NCI-H510A treated with DMSO at 0.1 percent for 48 hours (cell line): ENCODE results near the gene FLT3.
"Not testable (repeated sequence)": the region's sequence is repeated elsewhere in the genome, so short reads cannot be mapped to it uniquely, and the experiment has no call there.

Source experiments
- DNase-seq: peaks from one replicate; lab custom pipeline; 2025; lab: John Stamatoyannopoulos, UW

The FLT3 gene

DNA sequence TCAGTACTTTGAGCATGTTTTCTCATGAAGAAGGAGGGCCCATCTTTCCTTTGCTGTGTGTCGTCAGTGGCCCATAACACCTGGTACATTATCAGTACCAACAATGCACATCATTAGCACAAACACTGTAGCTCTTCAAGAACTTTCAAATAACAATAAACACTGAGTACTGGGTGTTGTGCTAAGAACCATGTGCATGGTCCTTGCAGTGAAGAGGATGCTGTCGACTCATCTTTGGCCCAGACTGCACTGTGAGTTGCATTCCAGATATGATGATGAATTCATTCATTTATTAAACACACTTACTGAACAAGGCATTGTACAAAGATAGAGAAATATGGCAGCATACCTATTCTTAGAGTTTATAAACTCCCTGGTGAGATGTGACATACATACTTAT, 55.8 kb downstream of the FLT3 start:
- no peak for DNase-seq

- no peak for DNase-seq
Measured at GRCh38 chr13:28043224-28043623, 57.2 kb downstream of the FLT3 start.

- DNase-seq, result no peak
Measured at GRCh38 chr13:28041501-28041900, 58.9 kb downstream of the FLT3 start.

- DNase-seq, result no peak
Measured at GRCh38 chr13:28041031-28041461, 59.3 kb downstream of the FLT3 start.

DNA sequence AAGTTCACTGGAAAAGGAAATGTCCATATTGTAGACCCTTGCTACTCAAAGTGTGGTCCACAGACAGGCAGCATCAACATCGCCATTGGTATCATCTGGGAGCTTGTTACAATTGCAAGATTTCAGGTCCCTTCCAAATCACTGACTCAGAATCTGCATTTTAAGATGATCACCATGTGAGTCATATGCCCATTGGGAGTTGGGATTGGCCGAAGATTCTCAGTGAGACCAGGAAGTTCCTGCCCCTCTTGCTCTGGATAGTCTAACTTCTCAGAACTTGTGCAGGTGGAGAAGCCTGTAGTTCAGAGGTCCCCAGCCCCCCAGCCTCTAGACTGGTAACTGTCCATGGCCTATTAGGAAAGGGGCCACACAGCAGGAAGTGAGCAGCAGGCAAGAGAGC, 63.0 kb downstream of the FLT3 start:
- no peak for DNase-seq

DNA sequence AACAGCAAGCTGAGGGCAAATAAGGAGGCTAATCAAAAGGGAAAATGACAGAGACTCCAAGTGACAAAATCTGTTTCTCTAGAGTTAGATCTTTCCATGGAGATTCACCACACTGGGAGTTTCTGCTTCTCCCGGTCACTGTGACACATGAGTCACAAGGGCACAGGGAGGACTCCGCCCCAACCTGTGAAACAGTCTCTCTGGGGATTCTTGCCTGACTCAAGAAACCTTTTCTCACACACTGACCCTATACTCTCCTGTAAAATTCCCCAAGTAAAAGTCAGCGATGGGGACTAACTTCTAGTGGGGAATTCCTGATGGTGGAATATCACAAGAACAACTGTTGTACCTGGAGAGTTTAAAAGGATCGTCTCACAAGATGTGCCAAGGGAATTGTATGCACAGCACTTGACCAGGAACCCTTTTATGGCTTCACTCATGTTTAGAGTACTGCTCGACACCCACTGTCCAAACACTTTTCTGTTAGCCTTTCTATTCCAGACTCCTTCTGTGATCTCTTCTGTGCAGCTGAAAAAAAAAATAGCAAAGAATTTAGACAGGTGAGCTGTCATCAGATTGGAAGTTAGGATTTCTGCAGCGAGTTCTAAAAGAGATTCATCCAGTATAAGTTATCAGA, 65.1 kb downstream of the FLT3 start:
- DNase-seq, result peak; percentile 65

GRCh38 chr13:28033894-28034655, 66.3 kb downstream of the FLT3 start:
- no peak for DNase-seq

DNA sequence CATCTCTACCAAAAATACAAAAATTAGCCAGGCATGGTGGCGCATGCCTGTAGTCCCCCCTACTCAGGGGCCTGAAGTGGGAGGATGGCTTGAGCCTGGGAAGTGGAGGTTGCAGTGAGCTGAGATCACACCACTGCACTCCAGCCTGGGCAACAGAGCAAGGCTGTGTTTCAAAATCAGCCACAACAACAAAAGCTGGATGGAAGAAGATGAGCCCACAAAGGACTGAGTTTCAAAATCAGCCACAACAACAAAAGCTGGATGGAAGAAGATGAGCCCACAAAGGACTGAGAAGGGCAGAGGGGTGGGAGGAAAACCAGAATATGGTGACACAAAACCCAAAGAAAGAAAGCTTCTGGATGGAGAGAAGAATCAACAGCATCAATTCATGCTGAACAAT, 67.9 kb downstream of the FLT3 start:
- DNase-seq, result not testable (repeated sequence)

- no peak for DNase-seq
Measured at GRCh38 chr13:28031896-28032288, 68.5 kb downstream of the FLT3 start.

DNA sequence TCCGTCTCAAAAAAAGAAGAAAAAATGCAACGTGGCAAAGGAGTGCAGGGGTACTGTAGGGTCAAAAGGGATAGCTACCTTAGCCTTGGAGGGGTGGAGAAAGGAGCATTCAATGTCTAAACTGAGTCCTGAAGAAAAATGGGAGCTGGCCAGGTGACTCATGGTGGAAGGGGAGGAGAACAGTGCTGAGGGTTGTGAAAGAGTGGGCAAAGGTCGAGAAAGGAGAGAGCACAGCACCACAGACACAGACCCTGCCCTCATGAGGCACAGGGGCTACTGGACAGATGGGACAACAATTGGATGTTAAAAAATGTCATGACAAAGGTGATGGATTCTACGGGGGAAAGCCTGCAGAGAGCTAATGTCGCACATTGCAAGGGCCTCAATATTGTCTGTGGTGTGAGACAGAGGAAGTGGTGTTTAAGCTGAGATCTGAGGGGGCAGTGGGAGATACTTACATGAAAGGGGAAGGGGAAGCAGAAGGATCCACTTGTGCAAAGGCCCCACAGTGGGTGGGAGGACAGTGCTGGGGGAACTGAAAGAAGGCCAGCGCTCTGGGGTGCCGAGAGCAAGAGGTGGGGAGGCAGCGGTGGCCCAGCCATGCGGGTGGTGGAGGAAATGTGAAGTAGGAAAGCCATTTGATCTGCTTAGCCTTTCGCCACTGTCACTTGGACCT, 69.0 kb downstream of the FLT3 start:
- DNase-seq, result no peak

GRCh38 chr13:28027607-28028364, 72.6 kb downstream of the FLT3 start:
- DNase-seq, result no peak

DNA sequence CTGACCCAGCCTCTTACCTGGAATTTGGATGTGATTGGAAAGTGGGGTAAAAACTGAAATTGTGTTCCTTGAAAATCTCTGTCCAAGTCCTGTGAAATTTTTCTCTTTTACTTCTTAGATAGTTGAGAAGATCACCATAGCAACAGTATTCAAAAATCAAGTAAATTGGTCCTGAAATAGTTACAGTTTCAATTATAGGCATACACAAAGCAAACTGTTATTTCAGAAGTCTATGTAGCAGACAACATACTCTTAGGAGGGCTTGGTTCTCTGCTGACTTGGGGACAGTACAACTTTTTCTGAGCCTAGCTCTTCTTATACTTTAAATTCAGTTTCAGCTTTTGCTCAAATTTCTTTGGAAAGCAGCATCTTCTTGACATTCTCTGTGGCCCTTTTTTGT, 73.3 kb downstream of the FLT3 start:
- no peak for DNase-seq

GRCh38 chr13:28026508-28026907, 73.9 kb downstream of the FLT3 start:
- no peak for DNase-seq

GRCh38 chr13:28022848-28023518, 77.4 kb downstream of the FLT3 start:
- no peak for DNase-seq

- no peak for DNase-seq
Measured at GRCh38 chr13:28014301-28014700, 86.1 kb downstream of the FLT3 start.

GRCh38 chr13:28013482-28013881, 86.9 kb downstream of the FLT3 start:
- DNase-seq, result no peak

GRCh38 chr13:28012896-28013295, 87.5 kb downstream of the FLT3 start:
- no peak for DNase-seq

DNA sequence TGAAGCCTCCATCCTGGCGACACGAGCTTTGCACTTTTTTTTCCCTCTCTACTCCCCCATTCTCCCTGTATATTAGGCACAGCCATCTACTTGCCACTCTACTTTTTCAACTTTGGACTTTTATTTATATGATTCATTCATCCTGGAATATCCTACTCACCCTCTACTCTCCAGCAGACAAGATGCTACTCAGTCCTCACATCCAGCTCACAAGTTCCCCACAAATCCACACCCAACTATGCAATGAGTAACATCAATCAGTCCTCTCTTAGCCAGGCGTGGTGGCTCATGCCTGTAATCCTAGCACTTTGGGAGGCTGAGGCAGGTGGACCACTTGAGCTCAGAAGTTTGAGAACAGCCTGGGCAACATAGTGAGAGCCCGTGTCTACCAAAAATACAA, 88.0 kb downstream of the FLT3 start:
- no peak for DNase-seq

DNA sequence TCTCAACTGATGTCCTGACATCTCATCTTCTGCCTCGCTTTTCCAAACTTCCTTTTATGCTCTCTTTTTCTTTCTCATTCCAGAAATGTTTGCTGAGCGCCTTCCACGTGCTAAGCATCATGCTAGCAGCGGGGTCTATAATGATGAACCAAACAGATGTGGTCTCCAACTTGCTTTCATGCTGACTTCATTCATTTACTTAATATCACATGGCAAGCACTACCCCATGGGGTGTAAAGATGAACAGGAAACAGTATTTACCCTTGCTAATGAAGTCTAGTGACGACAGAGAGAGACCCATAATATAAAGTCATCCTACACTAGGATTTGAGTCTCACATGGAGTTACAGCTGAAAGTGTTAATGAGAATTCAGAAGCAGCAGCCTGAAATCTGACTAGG, 90.3 kb downstream of the FLT3 start:
- no peak for DNase-seq

GRCh38 chr13:28005016-28005415, 95.4 kb downstream of the FLT3 start:
- DNase-seq, result not testable (repeated sequence)

GRCh38 chr13:28002886-28003698, 97.3 kb downstream of the FLT3 start:
- no peak for DNase-seq
